ENCODE measurements around the gene WWTR1. TPM values are rescaled to one million over a fixed set of nuclear protein-coding genes. Genes with fewer than 3 reads are reported as not detected.

Gene WWTR1
- total RNA-seq, 1 experiment from 2014 or later = 73.5 TPM

GRCh38 chr3:149553781-149554451 is 103.9 kb downstream of the WWTR1 start:
- Histone ChIP-seq H3K9me2 (ENCODE audit: insufficient read depth) (no peaks in the 10 kb centered on the region), H2AFZ (no peak overlapping the region), H3K4me2 (no peak overlapping the region), H3K27ac (no peak overlapping the region), H3K4me3 (no peak overlapping the region), H3K79me2 (ENCODE audit: low read depth) (peaks cover 61% of the 10 kb centered on the region), H4K20me1 (ENCODE audit: insufficient read depth) (no peaks in the 10 kb centered on the region), H3K4me1 (replicated peaks; ENCODE audit: insufficient read depth) (0 out of 2 replicates have a peak, but pooled peaks cover 13% of the 10 kb centered on the region), H3F3A (ENCODE audit: insufficient read depth, low read depth) (peaks cover 6% of the 10 kb centered on the region; the same call in 1 of the 2 replicates), H3K36me3 (ENCODE audit: low read depth) (0 out of 2 replicates have a peak, but pooled peaks cover 6% of the 10 kb centered on the region), H3K9me3 (ENCODE audit: insufficient read depth, low read depth) (no peaks in the 10 kb centered on the region), H3K27me3 (ENCODE audit: insufficient read depth, low read depth) (no peaks in the 10 kb centered on the region)
- no peak for DNase-seq
- TF ChIP-seq CTCF (conservative IDR thresholded peaks at IDR 0.05) (no peak), EZH2 (IDR thresholded peaks at IDR 0.05; ENCODE audit: low read depth) (no peak)
- ChIA-PET POLR2A (ENCODE audit: unreplicated experiment) (no interaction called here), CTCF (interaction anchor here (0.5 kb wide), 1 partner anchor 218 kb away, joined by 5 read pairs; no protein-coding TSS in a partner anchor)
- no TSS peak for BruUV-seq (replicated peaks)
- intact Hi-C loops (cut with micrococcal nuclease; ENCODE audit: unreplicated experiment) = no loop called here

- CTCF ChIA-PET = no interaction called here
- intact Hi-C loops (cut with micrococcal nuclease; ENCODE audit: unreplicated experiment) = no loop called here
Observed at GRCh38 chr3:149552700-149553099, 105.1 kb downstream of the WWTR1 start.

GRCh38 chr3:149551500-149551899 is 106.3 kb downstream of the WWTR1 start:
- Histone ChIP-seq H4K20me1 (ENCODE audit: insufficient read depth) (no peaks in the 10 kb centered on the region), H3K4me1 (replicated peaks; ENCODE audit: insufficient read depth) (0 out of 2 replicates have a peak, but pooled peaks cover 13% of the 10 kb centered on the region), H3K27me3 (ENCODE audit: insufficient read depth, low read depth) (no peaks in the 10 kb centered on the region), H3K4me3 (no peak overlapping the region), H3K27ac (peak overlapping the region; percentile 24; the same call in 1 of the 2 replicates), H3K79me2 (ENCODE audit: low read depth) (peaks cover 66% of the 10 kb centered on the region), H3K9me3 (ENCODE audit: insufficient read depth, low read depth) (no peaks in the 10 kb centered on the region), H3F3A (ENCODE audit: insufficient read depth, low read depth) (peaks cover 6% of the 10 kb centered on the region; the same call in 1 of the 2 replicates), H2AFZ (no peak overlapping the region), H3K36me3 (ENCODE audit: low read depth) (0 out of 2 replicates have a peak, but pooled peaks cover 15% of the 10 kb centered on the region), H3K4me2 (no peak overlapping the region), H3K9me2 (ENCODE audit: insufficient read depth) (no peaks in the 10 kb centered on the region)
- intact Hi-C loops (cut with micrococcal nuclease; ENCODE audit: unreplicated experiment) = no loop called here
- DNase-seq = no peak
- TF ChIP-seq CTCF (conservative IDR thresholded peaks at IDR 0.05) = no peak
- TF ChIP-seq EZH2 (IDR thresholded peaks at IDR 0.05; ENCODE audit: low read depth) = no peak
- ChIA-PET CTCF (interaction anchor here (0.9 kb wide), 1 partner anchor 18 kb away, joined by 3 read pairs; no protein-coding TSS in a partner anchor), POLR2A (ENCODE audit: unreplicated experiment) (no interaction called here)
- BruUV-seq (replicated peaks) = no TSS peak

More at GRCh38 chr3:149552700-149553099, 105.1 kb downstream of the WWTR1 start:
- Histone ChIP-seq H3F3A (ENCODE audit: insufficient read depth, low read depth) (peaks cover 6% of the 10 kb centered on the region; the same call in 1 of the 2 replicates), H3K27ac (no peak overlapping the region), H3K27me3 (ENCODE audit: insufficient read depth, low read depth) (no peaks in the 10 kb centered on the region), H2AFZ (no peak overlapping the region), H3K9me2 (ENCODE audit: insufficient read depth) (no peaks in the 10 kb centered on the region), H3K79me2 (ENCODE audit: low read depth) (peaks cover 66% of the 10 kb centered on the region), H3K4me3 (no peak overlapping the region), H3K36me3 (ENCODE audit: low read depth) (0 out of 2 replicates have a peak, but pooled peaks cover 11% of the 10 kb centered on the region), H3K4me2 (no peak overlapping the region), H4K20me1 (ENCODE audit: insufficient read depth) (no peaks in the 10 kb centered on the region), H3K4me1 (replicated peaks; ENCODE audit: insufficient read depth) (0 out of 2 replicates have a peak, but pooled peaks cover 13% of the 10 kb centered on the region), H3K9me3 (ENCODE audit: insufficient read depth, low read depth) (no peaks in the 10 kb centered on the region)
- BruUV-seq (replicated peaks) = no TSS peak
- no peak for DNase-seq
- TF ChIP-seq CTCF (conservative IDR thresholded peaks at IDR 0.05) (no peak), EZH2 (IDR thresholded peaks at IDR 0.05; ENCODE audit: low read depth) (no peak)
- POLR2A ChIA-PET (ENCODE audit: unreplicated experiment) = no interaction called here
